ENCODE measurements around the gene RAB26.

RAB26 gene

GRCh38 chr16:2159175-2159838 lies 10.9 kb downstream of the RAB26 start:
- DNase-seq (ENCODE audit: low spot score): no peak

GRCh38 chr16:2160915-2161551 lies 12.6 kb downstream of the RAB26 start:
- DNase-seq (ENCODE audit: low spot score): no peak

GRCh38 chr16:2161911-2162310 lies 13.5 kb downstream of the RAB26 start:
- no peak for DNase-seq (ENCODE audit: low spot score)

- no peak for DNase-seq (ENCODE audit: low spot score)
Observed at GRCh38 chr16:2162676-2163118, 14.3 kb downstream of the RAB26 start.

GRCh38 chr16:2163211-2163881 lies 14.9 kb downstream of the RAB26 start:
- no peak for DNase-seq (ENCODE audit: low spot score)

- no peak for DNase-seq (ENCODE audit: low spot score)
Observed at GRCh38 chr16:2165861-2166260, 17.4 kb downstream of the RAB26 start.

GRCh38 chr16:2166263-2167067 lies 18.0 kb downstream of the RAB26 start:
- no peak for DNase-seq (ENCODE audit: low spot score)

- no peak for DNase-seq (ENCODE audit: low spot score)
Observed at GRCh38 chr16:2167068-2167638, 18.7 kb downstream of the RAB26 start.

- DNase-seq (ENCODE audit: low spot score): no peak
Observed at GRCh38 chr16:2170080-2170479, 21.7 kb downstream of the RAB26 start.

- DNase-seq (ENCODE audit: low spot score): no peak
Observed at GRCh38 chr16:2170587-2171435, 22.4 kb downstream of the RAB26 start.

- no peak for DNase-seq (ENCODE audit: low spot score)
Observed at GRCh38 chr16:2171601-2172178, 23.3 kb downstream of the RAB26 start.

GRCh38 chr16:2172688-2173335 lies 24.4 kb downstream of the RAB26 start:
- no peak for DNase-seq (ENCODE audit: low spot score)

- DNase-seq (ENCODE audit: low spot score): no peak
Observed at GRCh38 chr16:2173366-2173765, 24.9 kb downstream of the RAB26 start.

GRCh38 chr16:2173916-2174315 lies 25.5 kb downstream of the RAB26 start:
- no peak for DNase-seq (ENCODE audit: low spot score)

- DNase-seq (ENCODE audit: low spot score): no peak
Observed at GRCh38 chr16:2174396-2175131, 26.1 kb downstream of the RAB26 start.

GRCh38 chr16:2175454-2175853 lies 27.0 kb downstream of the RAB26 start:
- no peak for DNase-seq (ENCODE audit: low spot score)

- DNase-seq (ENCODE audit: low spot score): no peak
Observed at GRCh38 chr16:2176047-2176446, 27.6 kb downstream of the RAB26 start.

- no peak for DNase-seq (ENCODE audit: low spot score)
Observed at GRCh38 chr16:2177101-2177500, 28.7 kb downstream of the RAB26 start.

- no peak for DNase-seq (ENCODE audit: low spot score)
Observed at GRCh38 chr16:2177561-2177960, 29.1 kb downstream of the RAB26 start.
